Endothelial cell of coronary artery (primary cell): ENCODE data around the gene PHKG2. TPM values are rescaled to one million over a fixed set of nuclear protein-coding genes. Genes with fewer than 3 reads are reported as not detected.

Experiments used
- total RNA-seq: library from RNA; depleted of rRNA; stranded (reverse); fragments of >200 nt; gene quantifications from 2 replicates; pipeline ENCODE4 v1.2.3, GENCODE V29; 2014

Gene PHKG2
- 13.6 and 15.5 TPM in 2 replicates for total RNA-seq

GRCh38 chr16:30747799-30748633, at the start of gene PHKG2:
Gene PHKG2 (plus strand): TSS chr16:30748425. CDS start chr16:30748821, 396 bp downstream.

GRCh38 chr16:30698816-30699614, 49.2 kb upstream of the PHKG2 start, which contains the start of gene SRCAP:
Gene SRCAP (plus strand): TSS chr16:30699171. CDS start chr16:30700825, 1,654 bp downstream.

DNA sequence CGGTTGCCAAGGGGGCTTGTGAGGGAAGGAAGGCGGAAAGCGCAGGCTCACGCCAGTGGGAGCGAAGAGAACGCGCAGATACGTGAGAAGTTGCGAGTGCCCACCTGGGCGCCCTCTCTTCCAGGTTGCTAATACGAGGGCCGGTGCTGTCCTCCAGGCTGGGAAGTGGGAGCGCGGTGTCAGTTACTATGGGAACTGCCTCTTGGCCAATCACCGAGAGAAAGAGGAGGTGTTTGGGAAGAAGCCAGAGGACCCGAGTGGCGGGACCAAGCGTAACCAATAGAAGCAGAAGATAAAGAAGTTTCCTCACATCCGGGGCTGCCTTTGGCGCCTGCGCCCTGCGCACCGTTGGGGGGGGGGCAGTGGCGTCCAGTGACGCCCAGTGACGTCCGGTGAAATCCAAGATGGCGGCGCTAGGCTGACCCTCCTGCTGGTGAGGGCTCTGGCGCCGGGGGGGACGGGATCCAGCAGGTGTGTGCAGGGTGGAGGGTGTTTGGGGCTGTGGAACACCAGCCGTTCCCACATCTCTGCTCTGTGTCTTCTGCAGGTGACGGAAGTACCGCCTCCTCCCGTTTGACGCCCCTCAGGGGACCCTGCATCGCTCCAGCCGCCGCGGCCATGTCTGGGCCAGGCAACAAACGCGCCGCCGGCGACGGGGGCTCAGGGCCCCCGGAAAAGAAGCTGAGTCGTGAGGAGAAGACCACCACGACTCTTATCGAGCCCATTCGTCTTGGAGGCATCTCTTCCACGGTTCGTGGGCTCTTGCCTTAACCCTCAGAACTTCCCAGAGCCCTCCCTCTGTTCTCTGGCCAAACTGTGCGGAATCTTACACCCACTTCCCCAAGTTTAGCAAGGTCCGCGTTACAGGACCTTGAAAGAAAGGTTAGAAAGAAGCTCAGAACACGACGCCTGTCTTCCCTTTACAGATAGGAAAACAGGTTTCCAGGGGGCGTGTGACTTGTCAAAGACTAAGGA, 14.0 kb downstream of the PHKG2 start, which contains the start of the genes CFAP119 and RNF40:
Gene CFAP119 (minus strand): TSS at position 135 of the 975 bp plus-strand sequence. CDS start 314 bp downstream, outside the sequence.
Gene RNF40 (plus strand): TSS at position 395 of the 975 bp plus-strand sequence. CDS start 224 bp downstream, at position 619.

GRCh38 chr16:30786936-30787612, 38.8 kb downstream of the PHKG2 start, which contains the start of gene ZNF629:
Gene ZNF629 (minus strand): TSS chr16:30787205. CDS start chr16:30784482, 2,723 bp downstream.

Other genes starting within 250 kb of the PHKG2 start
- gene ZNF768, start 221.9 kb upstream of the PHKG2 start, total RNA-seq: 12.9 and 17.9 TPM in 2 replicates
- gene ZNF747, start 213.6 kb upstream of the PHKG2 start, total RNA-seq: 4.6 and 5.9 TPM in 2 replicates
- 3.1 and 3.7 TPM in 2 replicates for gene ZNF764, start 190.1 kb upstream of the PHKG2 start, total RNA-seq
- gene ZNF688, start 176.7 kb upstream of the PHKG2 start, total RNA-seq: 6.1 and 8.5 TPM in 2 replicates
- gene ZNF785, start 162.7 kb upstream of the PHKG2 start, total RNA-seq: 7.1 and 9.4 TPM in 2 replicates
- gene ZNF689, start 138.0 kb upstream of the PHKG2 start, total RNA-seq: 3.1 and 3.5 TPM in 2 replicates
- gene PRR14, start 97.5 kb upstream of the PHKG2 start, total RNA-seq: 3.8 and 5.0 TPM in 2 replicates
- 10.4 and 15.4 TPM in 2 replicates for gene FBRS, start 90.0 kb upstream of the PHKG2 start, total RNA-seq
- gene SRCAP, start 49.3 kb upstream of the PHKG2 start, total RNA-seq: 23.7 and 34.1 TPM in 2 replicates
- 1.1 and 1.8 TPM in 2 replicates for gene CFAP119, start 13.6 kb downstream of the PHKG2 start, total RNA-seq
- 62.3 and 62.9 TPM in 2 replicates for gene RNF40, start 13.9 kb downstream of the PHKG2 start, total RNA-seq
- gene ZNF629, start 38.8 kb downstream of the PHKG2 start, total RNA-seq: 6.2 and 8.4 TPM in 2 replicates
- 19.8 and 26.7 TPM in 2 replicates for gene BCL7C, start 145.7 kb downstream of the PHKG2 start, total RNA-seq
- gene CTF1, start 148.2 kb downstream of the PHKG2 start, total RNA-seq: 0.09 TPM in 2 replicates
- gene FBXL19, start 175.1 kb downstream of the PHKG2 start, total RNA-seq: 21.0 and 21.5 TPM in 2 replicates
- 12.0 and 13.3 TPM in 2 replicates for gene ORAI3, start 200.6 kb downstream of the PHKG2 start, total RNA-seq
- 2.2 and 2.6 TPM in 2 replicates for gene SETD1A, start 209.3 kb downstream of the PHKG2 start, total RNA-seq
- gene HSD3B7, start 236.8 kb downstream of the PHKG2 start, total RNA-seq: 4.1 and 7.4 TPM in 2 replicates